HG02885 (cell line): ENCODE data around the gene MMEL1.
"Not testable (repeated sequence)": the region's sequence is repeated elsewhere in the genome, so short reads cannot be mapped to it uniquely, and the experiment has no call there.

Experiments
- ATAC-seq: cut with Tn5 transposase; IDR thresholded peaks from one replicate; pipeline ENCODE4 v1.9.1; 2021; ENCODE audit warnings: mild to moderate bottlenecking; ENCODE audit not compliant: unreplicated experiment, poor library complexity

The MMEL1 gene, protein sequence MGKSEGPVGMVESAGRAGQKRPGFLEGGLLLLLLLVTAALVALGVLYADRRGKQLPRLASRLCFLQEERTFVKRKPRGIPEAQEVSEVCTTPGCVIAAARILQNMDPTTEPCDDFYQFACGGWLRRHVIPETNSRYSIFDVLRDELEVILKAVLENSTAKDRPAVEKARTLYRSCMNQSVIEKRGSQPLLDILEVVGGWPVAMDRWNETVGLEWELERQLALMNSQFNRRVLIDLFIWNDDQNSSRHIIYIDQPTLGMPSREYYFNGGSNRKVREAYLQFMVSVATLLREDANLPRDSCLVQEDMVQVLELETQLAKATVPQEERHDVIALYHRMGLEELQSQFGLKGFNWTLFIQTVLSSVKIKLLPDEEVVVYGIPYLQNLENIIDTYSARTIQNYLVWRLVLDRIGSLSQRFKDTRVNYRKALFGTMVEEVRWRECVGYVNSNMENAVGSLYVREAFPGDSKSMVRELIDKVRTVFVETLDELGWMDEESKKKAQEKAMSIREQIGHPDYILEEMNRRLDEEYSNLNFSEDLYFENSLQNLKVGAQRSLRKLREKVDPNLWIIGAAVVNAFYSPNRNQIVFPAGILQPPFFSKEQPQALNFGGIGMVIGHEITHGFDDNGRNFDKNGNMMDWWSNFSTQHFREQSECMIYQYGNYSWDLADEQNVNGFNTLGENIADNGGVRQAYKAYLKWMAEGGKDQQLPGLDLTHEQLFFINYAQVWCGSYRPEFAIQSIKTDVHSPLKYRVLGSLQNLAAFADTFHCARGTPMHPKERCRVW

DNA sequence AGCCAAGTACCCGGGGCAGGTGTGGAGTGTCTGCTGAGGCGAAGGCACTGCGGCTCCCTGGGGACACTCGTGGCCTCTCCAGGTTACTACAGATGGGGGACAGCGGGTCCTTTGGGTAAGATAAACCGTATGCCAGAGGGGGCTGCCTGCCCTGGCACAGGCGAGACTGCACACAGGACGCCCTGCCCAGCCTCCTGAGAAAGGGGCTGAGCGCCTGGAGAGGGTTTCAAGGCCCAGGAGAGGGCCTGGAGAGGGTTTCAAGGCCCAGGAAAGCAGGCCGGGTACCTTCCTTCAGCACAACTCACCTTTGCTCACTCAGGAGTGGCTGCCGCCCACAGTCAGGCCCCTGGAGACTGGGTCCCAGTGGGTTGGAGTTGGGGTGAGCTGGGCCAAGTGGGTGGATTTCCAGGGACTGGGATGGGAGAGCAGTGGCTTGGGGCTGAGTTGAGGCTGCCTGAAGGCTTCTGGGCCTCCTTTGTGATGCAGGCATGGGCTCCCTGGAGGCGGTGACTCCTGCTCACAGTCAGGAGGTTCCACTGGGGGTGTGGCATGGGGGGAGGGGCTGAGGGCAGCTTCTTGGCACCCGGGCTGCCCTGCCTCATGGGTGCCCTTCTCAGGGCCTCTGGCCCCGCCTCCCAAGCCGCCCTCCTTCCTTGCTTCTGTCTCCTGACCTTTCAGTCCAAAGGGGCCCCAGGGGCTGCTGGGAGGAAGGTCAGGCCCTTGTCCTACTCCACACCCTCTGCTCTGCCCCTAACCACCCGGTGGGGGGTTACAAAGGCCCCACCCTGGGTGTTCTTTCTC, at the start of gene MMEL1:
TSS of gene MMEL1 (minus strand) at position 456 of the 801 bp plus-strand sequence. CDS start 3,532 bp downstream, outside the sequence.
- no peak for ATAC-seq

DNA sequence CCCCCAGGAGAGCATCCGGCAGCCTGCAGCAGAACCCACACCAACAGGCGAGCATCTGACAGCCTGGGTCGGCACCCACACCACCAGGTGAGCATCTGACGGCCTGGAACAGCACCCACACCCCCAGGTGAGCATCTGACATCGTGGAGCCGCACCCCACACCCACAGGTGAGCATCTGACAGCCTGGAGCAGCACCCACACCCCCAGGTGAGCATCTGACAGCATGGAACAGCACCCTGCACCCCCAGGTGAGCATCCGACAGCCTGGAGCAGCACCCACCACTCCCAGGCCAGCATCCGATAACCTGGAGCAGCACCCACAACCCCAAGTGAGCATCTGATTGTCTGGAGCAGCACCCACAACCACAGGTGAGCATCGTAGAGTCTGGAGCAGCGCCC, 43.9 kb upstream of the MMEL1 start:
- not testable (repeated sequence) for ATAC-seq

DNA sequence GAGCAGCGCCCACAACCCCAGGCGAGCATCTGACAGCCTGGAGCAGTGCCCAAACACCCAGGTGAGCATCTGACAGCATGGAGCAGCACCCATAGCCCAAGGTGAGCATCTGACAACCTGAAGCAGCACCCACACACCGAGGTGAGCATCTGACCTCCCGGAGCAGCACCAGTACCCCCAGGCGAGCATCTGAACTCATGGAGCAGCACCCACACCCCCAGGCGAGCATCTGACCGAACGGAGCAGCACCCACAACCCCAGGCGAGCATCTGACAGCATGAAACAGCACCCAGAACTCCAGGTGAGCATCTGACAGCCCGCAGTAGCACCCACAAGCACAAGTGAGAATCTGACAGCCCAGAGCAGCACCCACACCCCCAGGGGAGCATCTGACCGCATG, 38.8 kb upstream of the MMEL1 start:
- not testable (repeated sequence) for ATAC-seq

DNA sequence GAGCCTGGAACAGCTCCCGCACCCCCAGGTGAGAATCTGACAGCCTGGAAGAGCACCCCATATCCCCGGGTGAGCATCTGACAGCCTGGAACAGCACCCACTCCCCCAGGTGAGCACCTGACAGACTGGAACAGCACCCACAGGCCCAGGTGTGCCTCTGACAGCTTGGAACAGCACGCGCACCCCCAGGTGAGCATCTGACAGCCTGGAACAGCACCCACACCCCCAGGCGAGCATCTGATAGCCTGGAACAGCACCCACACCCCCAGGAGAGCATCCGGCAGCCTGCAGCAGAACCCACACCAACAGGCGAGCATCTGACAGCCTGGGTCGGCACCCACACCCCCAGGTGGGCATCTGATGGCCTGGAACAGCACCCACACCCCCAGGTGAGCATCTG, 27.0 kb upstream of the MMEL1 start:
- not testable (repeated sequence) for ATAC-seq

DNA sequence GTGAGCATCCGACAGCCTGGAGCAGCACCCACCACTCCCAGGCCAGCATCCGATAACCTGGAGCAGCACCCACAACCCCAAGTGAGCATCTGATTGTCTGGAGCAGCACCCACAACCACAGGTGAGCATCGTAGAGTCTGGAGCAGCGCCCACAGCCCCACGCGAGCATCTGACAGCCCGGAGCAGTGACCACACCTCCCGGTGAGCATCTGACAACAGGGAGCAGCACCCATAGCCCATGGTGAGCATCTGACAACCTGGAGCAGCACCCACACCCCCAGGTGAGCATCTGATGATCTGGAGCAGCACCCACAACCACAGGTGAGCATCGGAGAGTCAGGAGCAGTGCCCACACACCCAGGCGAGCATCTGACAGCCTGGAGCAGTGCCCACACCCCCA, 25.1 kb upstream of the MMEL1 start:
- ATAC-seq = not testable (repeated sequence)

DNA sequence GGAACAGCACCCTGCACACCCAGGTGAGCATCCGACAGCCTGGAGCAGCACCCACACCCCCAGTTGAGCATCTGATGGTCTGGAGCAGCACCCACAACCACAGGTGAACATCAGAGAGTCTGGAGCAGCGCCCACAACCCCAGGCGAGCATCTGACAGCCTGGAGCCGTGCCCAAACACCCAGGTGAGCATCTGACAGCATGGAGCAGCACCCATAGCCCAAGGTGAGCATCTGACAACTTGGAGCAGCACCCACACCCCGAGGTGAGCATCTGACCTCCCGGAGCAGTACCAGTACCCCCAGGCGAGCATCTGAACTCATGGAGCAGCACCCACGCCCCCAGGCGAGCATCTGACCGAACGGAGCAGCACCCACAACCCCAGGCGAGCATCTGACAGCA, 24.3 kb upstream of the MMEL1 start:
- not testable (repeated sequence) for ATAC-seq

DNA sequence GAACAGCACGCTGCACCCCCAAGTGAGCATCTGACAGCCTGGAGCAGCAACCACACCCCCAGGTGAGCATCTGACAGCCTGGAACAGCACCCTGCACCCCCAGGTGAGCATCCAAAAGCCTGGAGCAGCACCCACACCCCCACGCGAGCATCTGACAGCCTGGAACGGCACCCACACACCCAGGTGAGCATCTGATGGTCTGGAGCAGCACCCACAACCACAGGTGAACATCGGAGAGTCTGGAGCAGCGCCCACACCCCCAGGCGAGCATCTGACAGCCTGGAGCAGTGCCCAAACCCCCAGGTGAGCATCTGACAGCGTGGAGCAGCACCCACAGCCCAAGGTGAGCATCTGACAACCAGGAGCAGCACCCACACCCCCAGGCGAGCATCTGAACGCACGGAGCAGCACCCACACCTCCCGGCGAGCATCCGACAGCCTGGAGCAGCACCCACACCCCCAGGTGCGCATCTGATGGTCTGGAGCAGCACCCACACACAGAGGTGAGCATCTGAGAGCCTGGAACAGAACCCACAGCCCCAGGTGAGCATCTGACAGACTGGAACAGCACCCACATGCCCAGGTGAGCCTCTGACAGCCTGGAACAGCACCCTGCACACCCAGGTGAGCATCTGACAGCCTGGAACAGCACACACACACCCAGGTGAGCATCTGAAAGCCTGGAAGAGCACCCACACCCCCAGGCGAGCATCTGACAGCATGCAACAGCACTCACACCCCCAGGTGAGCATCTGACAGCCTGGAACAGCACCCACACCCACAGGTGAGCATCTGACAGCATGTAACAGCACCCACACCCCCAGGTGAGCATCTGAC, 23.0 kb upstream of the MMEL1 start:
- ATAC-seq = not testable (repeated sequence)

DNA sequence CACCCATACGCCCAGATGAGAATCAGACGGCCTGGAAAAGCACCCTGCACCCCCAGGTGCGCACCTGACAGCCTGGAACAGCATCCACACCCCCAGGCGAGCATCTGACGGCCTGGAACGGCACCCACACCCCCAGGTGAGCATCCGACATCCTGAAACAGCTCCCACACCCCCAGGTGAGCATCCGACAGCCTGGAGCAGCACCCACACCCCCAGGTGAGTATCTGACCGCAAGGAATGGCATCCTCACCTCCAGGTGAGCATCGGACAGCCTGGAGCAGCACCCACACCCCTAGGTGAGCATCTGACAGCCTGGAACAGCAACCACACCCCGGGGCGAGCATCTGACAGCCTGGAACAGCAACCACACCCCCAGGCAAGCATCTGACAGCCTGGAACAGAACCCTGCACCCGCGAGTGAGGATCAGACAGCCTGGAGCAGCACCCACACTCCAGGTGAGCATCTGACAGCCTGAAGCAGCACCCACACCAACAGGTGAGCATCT, 21.7 kb upstream of the MMEL1 start:
- ATAC-seq = not testable (repeated sequence)

DNA sequence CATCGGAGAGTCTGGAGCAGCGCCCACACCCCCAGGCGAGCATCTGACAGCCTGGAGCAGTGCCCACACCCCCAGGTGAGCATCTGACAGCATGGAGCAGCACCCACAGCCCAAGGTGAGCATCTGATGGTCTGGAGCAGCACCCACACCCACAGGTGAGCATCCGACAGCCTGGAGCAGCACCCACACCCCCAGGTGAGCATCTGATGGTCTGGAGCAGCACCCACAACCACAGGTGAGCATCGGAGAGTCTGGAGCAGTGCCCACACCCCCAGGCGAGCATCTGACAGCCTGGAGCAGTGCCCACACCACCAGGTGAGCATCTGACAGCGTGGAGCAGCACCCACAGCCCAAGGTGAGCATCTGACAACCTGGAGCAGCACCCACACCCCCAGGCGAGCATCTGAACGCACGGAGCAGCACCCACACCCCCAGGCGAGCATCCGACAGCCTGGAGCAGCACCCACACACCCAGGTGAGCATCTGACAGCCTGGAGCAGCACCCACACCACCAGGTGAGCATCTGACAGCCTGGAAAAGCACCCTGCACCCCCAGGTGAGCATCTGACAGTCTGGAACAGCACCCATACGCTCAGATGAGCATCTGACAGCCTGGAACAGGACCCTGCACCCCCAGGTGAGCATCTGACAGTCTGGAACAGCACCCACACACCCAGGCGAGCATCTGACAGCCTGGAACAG, 21.1 kb upstream of the MMEL1 start:
- ATAC-seq = not testable (repeated sequence)

DNA sequence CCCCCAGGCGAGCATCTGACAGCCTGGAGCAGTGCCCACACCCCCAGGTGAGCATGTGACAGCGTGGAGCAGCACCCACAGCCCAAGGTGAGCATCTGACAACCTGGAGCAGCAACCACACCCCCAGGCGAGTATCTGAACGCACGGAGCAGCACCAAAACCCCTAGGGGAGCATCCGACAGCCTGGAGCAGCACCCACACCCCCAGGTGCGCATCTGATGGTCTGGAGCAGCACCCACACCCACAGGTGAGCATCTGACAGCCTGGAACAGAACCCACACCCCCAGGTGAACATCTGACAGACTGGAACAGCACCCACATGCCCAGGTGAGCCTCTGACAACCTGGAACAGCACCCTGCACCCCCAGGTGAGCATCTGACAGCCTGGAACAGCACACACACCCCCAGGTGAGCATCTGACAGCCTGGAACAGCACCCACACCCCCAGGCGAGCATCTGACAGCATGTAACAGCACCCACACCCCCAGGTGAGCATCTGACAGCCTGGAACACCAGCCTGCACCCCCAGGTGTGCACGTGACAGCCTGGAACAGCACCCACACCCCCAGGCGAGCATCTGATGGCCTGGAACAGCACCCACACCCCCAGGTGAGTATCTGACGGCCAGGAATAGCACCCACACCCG, 20.2 kb upstream of the MMEL1 start:
- not testable (repeated sequence) for ATAC-seq

DNA sequence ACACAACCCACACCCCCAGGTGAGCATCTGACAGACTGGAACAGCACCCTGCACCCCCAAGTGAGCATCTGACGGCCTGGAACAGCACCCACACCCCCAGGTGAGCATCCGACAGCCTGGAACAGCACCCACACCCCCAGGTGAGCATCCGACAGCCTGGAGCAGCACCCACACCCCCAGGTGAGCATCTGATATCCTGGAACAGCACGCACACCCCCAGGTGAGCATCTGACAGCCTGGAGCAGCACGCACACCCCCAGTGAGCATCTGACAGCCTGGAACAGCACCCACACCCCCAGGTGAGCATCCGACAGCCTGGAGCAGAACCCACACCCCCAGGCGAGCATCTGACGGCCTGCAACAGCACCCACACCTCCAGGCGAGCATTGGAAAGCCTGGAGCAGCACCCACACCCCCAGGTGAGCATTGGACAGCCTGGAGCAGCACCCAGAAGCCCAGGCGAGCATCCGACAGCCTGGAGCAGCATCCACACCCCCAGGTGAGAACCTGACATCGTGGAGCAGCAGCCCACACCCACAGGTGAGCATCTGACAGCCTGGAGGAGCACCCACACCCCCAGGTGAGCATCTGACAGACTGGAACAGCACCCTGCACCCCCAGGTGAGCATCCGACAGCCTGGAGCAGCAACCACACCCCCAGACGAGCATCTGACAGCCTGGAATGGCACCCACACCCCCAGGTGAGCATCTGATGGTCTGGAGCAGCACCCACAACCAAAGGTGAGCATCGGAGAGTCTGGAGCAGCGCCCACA, 19.5 kb upstream of the MMEL1 start:
- ATAC-seq = not testable (repeated sequence)

DNA sequence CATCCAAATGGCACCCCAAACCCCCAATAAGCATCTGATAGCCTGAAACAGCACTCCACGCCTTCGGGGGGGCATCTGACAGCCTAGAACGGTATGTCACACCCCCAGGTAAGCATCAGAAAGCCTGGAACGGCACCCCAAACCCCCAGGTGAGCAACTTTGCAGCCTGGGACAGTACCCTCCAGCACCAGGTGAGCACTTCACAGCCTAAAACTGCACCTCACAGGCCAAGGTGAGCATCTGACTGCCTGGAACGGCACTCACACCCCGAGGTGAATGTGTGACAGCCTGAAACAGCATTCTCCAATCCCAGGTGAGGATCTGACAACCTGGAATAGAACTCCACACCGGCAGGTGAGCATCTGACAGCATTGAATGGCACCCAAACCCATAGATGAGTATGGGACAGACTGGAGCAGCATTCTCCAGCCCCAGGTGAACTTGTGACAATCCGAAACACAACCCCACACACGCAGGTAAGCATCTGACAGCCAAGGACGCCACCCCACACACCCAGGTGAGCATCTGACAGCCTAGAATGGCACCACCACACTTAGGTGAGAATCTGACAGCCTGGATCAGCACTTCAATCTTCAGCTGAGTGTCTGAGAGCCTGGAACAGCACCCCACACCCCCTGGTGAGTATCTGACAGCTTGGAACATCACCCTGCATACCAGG, 18.3 kb upstream of the MMEL1 start:
- ATAC-seq = no peak

DNA sequence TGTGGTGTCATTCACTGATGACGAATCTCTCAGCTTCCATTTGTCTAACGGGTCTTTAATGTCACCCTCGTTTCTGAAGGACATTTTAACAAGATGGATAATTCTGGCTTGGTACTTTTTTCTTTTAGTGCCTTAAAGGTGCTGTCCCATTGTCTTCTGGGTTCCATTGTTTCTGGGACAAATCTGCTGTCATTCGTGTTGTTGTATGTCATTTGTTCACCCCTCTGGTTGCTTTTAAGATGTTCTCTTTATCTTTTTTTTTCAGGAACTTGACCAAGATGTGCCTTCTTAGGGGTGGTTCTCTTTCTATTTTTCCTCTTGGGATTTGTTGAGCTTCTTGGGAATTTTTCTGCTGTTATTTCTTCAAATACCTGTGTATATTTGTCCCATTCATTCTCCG, 14.0 kb upstream of the MMEL1 start:
- ATAC-seq = no peak

DNA sequence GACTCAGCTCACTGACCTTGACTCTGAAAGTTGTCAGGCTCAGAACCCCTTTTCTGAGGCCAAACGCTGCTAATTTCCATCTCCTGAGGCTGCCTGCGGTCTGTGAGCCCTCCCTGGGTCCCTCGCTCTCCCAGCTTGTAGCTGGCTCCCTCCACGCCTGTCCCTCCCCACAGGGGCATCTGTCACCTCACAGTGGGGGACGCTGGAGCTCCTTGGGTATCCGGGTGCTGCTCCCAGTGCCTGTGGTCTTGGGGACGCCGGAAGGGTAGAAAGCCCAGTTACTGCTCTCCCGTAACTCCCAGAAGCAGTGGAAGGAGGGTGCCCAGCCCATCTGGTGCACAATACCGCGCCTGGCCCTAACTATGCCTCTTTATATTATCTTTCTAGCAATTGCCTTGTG, 13.0 kb upstream of the MMEL1 start:
- ATAC-seq = no peak

DNA sequence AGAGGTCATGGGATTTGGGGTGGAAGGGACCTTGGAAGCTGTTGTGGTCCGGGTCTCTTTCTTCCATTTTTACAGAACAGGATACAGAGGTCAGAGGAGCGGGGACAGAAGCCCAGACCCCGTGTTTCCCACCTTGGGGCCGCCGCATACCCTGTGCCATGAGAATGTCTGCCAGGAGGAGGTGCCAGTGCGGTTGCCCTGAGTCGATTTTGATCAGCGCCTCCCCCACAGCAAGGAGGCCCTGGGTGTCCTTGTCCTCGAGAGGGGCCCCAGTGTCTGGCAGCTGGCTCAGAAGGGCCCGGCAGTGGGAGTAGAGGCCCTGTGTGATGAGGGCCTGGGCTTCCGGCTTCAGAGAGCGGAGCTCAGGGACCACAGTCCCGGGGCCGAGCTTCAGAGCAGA, 12.3 kb upstream of the MMEL1 start:
- ATAC-seq = no peak

DNA sequence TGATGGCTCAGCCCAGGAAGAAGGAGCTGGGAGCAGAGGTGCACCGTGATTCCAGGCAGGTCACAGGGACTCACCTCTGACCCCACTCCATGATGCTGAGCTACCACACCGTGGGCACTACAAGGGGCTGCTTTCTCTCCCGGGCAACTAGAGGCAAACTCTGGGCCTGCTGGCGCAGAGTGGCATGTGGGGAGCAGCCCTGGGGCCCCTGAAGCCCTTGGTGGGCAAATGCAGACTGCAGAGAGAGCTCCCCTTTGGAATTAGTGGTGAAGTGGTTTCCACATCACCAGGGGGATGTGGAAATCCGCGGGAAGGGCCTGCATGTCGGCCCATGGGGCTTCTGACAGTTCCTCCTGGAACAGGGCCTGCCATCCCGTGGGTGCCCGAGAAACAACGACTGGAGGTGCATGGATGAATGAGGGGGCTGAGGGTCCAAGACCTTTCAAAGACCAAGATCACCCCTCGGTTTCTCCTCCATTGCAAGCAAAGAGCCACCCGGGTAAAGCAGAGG, 11.8 kb upstream of the MMEL1 start:
- no peak for ATAC-seq

DNA sequence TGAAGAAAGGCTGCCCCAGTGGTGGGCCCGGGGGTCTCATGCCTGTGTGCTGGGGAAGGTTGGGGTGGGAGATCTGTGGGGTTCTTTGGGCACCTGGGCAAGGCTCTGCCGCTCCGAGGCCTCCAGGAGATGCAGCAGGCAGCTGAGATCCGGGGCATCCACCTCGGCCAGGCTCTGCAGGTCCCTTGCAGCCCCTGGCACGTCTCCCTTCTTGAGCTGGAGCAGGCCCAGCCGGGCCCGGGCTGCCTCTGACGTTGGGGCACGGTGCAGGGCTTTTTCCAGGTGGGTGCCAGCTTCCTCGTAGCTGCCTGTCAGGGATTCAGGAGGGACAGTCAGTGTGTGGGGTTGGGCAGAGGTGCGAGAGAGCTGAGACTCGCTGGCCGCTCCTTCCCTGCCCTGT, 11.4 kb upstream of the MMEL1 start:
- no peak for ATAC-seq
